Spleen (tissue), 11 donors: ENCODE results near the gene B3GNT5. TPM values are rescaled to one million over a fixed set of nuclear protein-coding genes. Genes with fewer than 3 reads are reported as not detected.

Experiments used
- DNase-seq: peaks from one replicate; pipeline ENCODE4 v3.0.0-alpha.2; 2020
- H3K27ac ChIP-seq, 8 donors: fragments of 200-600 bp; sonication (generic) in 7 of 8; 1 replicate in 4 of 8; 2 replicates in 4 of 8; pipeline versions ENCODE4 v1.5.0 to v1.8.0; 2016 to 2021; ENCODE audit warnings: inconsistent platforms in 4 of 8, mild to moderate bottlenecking in 4 of 8, moderate library complexity in 1 of 8
- H3K27me3 ChIP-seq, 7 donors: fragments of 200-600 bp; sonication (generic) in 6 of 7; replicated peaks in 1 of 7; 1 replicate in 4 of 7; 2 replicates in 3 of 7; pipeline versions ENCODE4 v1.5.0 to v1.8.0; 2016 to 2021; ENCODE audit warnings: inconsistent platforms in 3 of 7, mild to moderate bottlenecking in 1 of 7
- H3K36me3 ChIP-seq, 6 donors: fragments of 200-600 bp; sonication (generic) in 5 of 6; 1 replicate in 4 of 6; 2 replicates in 2 of 6; pipeline versions ENCODE4 v1.5.0 to v1.8.0; 2016 to 2021; ENCODE audit warnings: inconsistent platforms in 2 of 6
- H3K4me1 ChIP-seq, 6 donors: fragments of 200-600 bp; sonication (generic) in 5 of 6; 1 replicate in 3 of 6; 2 replicates in 3 of 6; pipeline versions ENCODE4 v1.5.0 to v1.8.0; 2016 to 2021; ENCODE audit warnings: inconsistent platforms in 3 of 6
- H3K4me3 ChIP-seq, 8 donors: fragments of 200-600 bp; sonication (generic) in 7 of 8; 1 replicate in 4 of 8; 2 replicates in 4 of 8; pipeline versions ENCODE4 v1.5.0 to v1.8.0; 2016 to 2021; ENCODE audit warnings: inconsistent platforms in 4 of 8, mild to moderate bottlenecking in 4 of 8, moderate library complexity in 2 of 8
- H3K9me3 ChIP-seq, 8 donors: fragments of 200-600 bp; sonication (generic) in 7 of 8; 1 replicate in 4 of 8; 2 replicates in 4 of 8; pipeline versions ENCODE4 v1.5.0 to v1.8.0; 2016 to 2021; ENCODE audit warnings: inconsistent platforms in 4 of 8
- POLR2A ChIP-seq, 3 donors: fragments of 450-650 bp; IDR thresholded peaks; one replicate each; pipeline ENCODE4 v1.5.1; 2017; ENCODE audit warnings: antibody characterized with exemption in 3 of 3, mild to moderate bottlenecking in 1 of 3
- POLR2AphosphoS5 ChIP-seq, 3 donors: sonication (generic); formaldehyde crosslinking; IDR thresholded peaks; one replicate each; pipeline ENCODE4 v1.5.1; 2017; ENCODE audit warnings: antibody characterized with exemption in 3 of 3
- WGBS, 5 donors: extraction: QIAGEN DNeasy Blood & Tissue Kit in 3 of 5; methylation state at CpG; one replicate each; pipeline versions ENCODE4 v1.1.5 to v1.1.7; 2013 to 2018; 5-methylcytosine and 5-hydroxymethylcytosine counted together
- intact Hi-C: fragments of 100-400 bp; cut with DNase I; formaldehyde crosslinking; loops from one replicate; pipeline ENCODE4 v1.15.0; 2023; ENCODE audit warnings: low total_unique reads
- polyA plus RNA-seq, 3 donors: library from polyadenylated mRNA; stranded (reverse); fragments of 200-250 nt; gene quantifications; one replicate each; pipeline ENCODE4 v1.2.1, GENCODE V29; 2013
- total RNA-seq, 7 donors: library from RNA; depleted of rRNA in 3 of 7; stranded (reverse); fragments of >200 nt in 3 of 7; fragmentation: NEBNext Ultra II Directional in 4 of 7; extraction: Animal tissue kit (Norgen Biotek cat#: 25700) in 4 of 7; gene quantifications; one replicate each; pipeline versions ENCODE4 v1.1.0 to v1.2.1, GENCODE V29; 2016 to 2021
- TF ChIP-seq, protein P1 (sequence below), 11 experiments: fragments of 200-600 bp in 7 of 11; fragments of 450-650 bp in 4 of 11; sonication (generic) in 4 of 11; IDR thresholded peaks in 8 of 11; conservative IDR thresholded peaks in 3 of 11; 1 replicate in 7 of 11; 2 replicates in 4 of 11; pipeline versions ENCODE4 v1.4.0 to v1.8.0; 2016 to 2021; ENCODE audit warnings: antibody characterized with exemption in 11 of 11, inconsistent platforms in 4 of 11, mild to moderate bottlenecking in 1 of 11
- donor health status: healthy with polysubstance abuse.
- donor health status: DM: no; HTN: no; CAD: no; lungs with moderate emphysema.
- donor health status: DM: no; HTN: no; CAD: no.
- donor health status: Bipolar disorder and iron deficiency.
- donor health status: healthy.
- donor health status: DM: no; HTN: no; CAD: no.
- donor health status: DM: yes; HTN: yes; CAD: no.

Gene B3GNT5
- total and polyA plus RNA-seq, 10 donors: 0.61 to 11.9 (median 3.7) TPM

DNA sequence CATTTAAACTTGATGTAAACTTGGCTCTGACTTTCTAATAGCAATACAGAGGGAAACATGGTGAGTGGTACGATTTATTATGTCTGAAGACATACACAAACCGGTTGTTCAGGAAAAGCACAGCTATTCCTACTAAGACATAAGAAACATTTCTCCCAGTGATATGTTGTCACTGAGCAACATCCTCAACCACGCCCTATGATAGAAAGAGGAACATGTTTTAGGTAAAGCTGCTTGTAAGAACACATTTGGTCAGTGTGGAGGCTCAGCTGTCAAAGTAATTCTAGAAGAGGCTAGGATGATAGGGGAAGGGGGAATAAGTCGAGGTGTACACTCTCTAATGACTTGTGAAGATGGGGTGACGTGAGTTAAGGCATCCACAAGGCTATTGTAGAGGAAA lies 42.7 kb upstream of the B3GNT5 start:
- peaks cover 3 to 35% (median 18%) of the 10 kb centered on the region in 6 donors for H3K4me1 ChIP-seq
- no peaks in the 10 kb centered on the region for H3K9me3 ChIP-seq
- WGBS, 5 donors: 36 to 62% (median 47%) methylated on average over 5 of the region's 5 CpGs
- DNase-seq: no peak
- H3K27me3 ChIP-seq: peaks cover 0 to 11% (median 0%) of the 10 kb centered on the region in 7 donors
- peak overlapping the region in 1 of 8 donors; percentile 59 for H3K4me3 ChIP-seq
- TF ChIP-seq POLR2A (IDR thresholded peaks at IDR 0.05) (no peak), POLR2AphosphoS5 (IDR thresholded peaks at IDR 0.05) (no peak)
- TF ChIP-seq, protein P1, sequence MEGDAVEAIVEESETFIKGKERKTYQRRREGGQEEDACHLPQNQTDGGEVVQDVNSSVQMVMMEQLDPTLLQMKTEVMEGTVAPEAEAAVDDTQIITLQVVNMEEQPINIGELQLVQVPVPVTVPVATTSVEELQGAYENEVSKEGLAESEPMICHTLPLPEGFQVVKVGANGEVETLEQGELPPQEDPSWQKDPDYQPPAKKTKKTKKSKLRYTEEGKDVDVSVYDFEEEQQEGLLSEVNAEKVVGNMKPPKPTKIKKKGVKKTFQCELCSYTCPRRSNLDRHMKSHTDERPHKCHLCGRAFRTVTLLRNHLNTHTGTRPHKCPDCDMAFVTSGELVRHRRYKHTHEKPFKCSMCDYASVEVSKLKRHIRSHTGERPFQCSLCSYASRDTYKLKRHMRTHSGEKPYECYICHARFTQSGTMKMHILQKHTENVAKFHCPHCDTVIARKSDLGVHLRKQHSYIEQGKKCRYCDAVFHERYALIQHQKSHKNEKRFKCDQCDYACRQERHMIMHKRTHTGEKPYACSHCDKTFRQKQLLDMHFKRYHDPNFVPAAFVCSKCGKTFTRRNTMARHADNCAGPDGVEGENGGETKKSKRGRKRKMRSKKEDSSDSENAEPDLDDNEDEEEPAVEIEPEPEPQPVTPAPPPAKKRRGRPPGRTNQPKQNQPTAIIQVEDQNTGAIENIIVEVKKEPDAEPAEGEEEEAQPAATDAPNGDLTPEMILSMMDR (IDR thresholded peaks at IDR 0.05 in 8 of 11, conservative IDR thresholded peaks at IDR 0.05 in 3 of 11): no peak
- peak overlapping the region; percentile 19 to 95 (median 86) for H3K27ac ChIP-seq
- intact Hi-C loops: no loop called here
- H3K36me3 ChIP-seq: peaks cover 0 to 5% (median 0%) of the 10 kb centered on the region in 6 donors

DNA sequence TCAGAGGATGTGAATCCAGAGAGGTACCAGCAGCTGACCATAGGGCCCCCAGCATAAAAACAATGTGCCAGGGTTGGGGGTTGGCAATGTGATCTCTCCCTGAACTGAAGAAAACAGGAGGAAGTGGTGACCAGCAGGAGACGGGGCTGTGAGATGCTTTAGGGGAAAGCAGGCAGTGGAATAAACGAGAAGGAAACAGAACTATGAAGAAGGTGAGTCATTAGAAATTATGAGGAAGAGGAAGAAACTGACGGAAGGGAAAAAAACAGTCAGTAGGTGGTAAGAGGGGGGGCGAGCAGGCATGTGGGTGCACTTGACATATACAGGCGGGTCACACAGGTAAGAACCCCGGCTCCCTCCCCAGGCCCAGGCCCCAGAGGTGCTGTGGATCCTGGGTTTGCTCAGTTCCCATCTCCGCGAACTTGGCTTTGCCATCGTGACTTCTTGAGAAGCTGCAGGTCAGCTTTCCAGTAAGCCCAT lies 42.2 kb upstream of the B3GNT5 start:
- peak; percentile 85 for DNase-seq
- intact Hi-C loops: no loop called here
- Histone ChIP-seq H3K4me1 (peaks cover 3 to 35% (median 18%) of the 10 kb centered on the region in 6 donors), H3K27me3 (peaks cover 0 to 11% (median 0%) of the 10 kb centered on the region in 7 donors), H3K36me3 (peaks cover 0 to 5% (median 0%) of the 10 kb centered on the region in 6 donors), H3K27ac (peak overlapping the region; percentile 19 to 95 (median 86)), H3K4me3 (peak overlapping the region in 2 of 8 donors; percentile 16 to 59), H3K9me3 (no peaks in the 10 kb centered on the region)
- WGBS, 5 donors: 33 to 55% (median 38%) methylated on average over 9 of the region's 9 CpGs
- TF ChIP-seq POLR2AphosphoS5 (IDR thresholded peaks at IDR 0.05) (no peak), POLR2A (IDR thresholded peaks at IDR 0.05) (no peak)
- TF ChIP-seq, protein P1 (IDR thresholded peaks at IDR 0.05 in 8 of 11, conservative IDR thresholded peaks at IDR 0.05 in 3 of 11): no peak

DNA sequence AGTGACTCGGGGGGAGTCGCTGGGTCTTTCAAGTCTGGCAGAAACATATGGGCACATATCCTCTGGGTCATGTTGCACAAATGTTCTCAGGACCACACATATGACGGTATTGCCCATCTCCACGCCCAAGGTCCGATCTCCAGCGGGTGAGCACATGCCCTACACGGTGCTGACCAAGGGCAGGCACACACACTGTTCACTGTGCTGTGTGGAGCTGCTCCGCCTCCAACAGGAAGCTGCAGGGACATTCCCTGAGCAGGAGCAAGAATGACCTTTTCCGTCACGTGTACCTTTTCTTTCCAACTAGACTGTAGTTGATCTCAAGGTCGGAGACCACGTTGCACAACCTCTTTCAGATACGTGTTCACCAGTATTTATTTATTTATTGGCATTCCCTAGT lies 41.7 kb upstream of the B3GNT5 start:
- Histone ChIP-seq H3K36me3 (peaks cover 0 to 5% (median 0%) of the 10 kb centered on the region in 6 donors), H3K4me1 (peaks cover 3 to 35% (median 18%) of the 10 kb centered on the region in 6 donors), H3K4me3 (peak overlapping the region in 2 of 8 donors; percentile 16 to 59), H3K9me3 (no peaks in the 10 kb centered on the region), H3K27ac (peak overlapping the region in 7 of 8 donors; percentile 69 to 95 (median 89)), H3K27me3 (peaks cover 0 to 11% (median 0%) of the 10 kb centered on the region in 7 donors)
- TF ChIP-seq POLR2A (IDR thresholded peaks at IDR 0.05) (no peak), POLR2AphosphoS5 (IDR thresholded peaks at IDR 0.05) (peak; percentile 61 to 71 (median 66))
- TF ChIP-seq, protein P1 (IDR thresholded peaks at IDR 0.05 in 8 of 11, conservative IDR thresholded peaks at IDR 0.05 in 3 of 11): no peak
- 48 to 78% (median 61%) methylated on average over 13 of the region's 13 CpGs for whole genome bisulfite sequencing, 5 donors
- DNase-seq: peak; percentile 88
- intact Hi-C loops: no loop called here

DNA sequence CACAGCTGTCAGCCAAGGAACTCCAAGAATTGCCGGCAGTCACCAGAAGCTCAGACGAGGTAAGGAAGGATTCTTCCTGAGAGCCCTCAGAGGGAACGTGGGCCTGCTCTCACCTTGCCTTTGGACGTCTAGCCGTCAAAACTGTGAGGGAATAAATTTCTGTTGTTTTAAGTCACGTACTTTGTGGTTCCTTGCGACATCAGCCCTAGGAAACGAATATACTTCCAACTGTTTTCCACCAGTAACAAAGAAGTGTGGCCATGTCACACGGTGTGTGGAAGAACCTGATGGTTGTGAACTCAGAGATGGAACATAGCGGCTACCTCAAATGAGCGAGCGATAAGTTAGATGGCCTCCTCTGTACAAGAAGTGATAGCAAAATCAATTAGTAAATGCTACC lies 41.0 kb upstream of the B3GNT5 start:
- H3K27me3 ChIP-seq: peaks cover 0 to 17% (median 0%) of the 10 kb centered on the region in 7 donors
- H3K4me1 ChIP-seq: peaks cover 3 to 35% (median 18%) of the 10 kb centered on the region in 6 donors
- 51 to 66% (median 62%) methylated on average over 12 of the region's 12 CpGs for WGBS, 5 donors
- H3K4me3 ChIP-seq: peak overlapping the region in 1 of 8 donors; percentile 59
- intact Hi-C loops: no loop called here
- no peak for DNase-seq
- no peaks in the 10 kb centered on the region for H3K9me3 ChIP-seq
- H3K36me3 ChIP-seq: peaks cover 0 to 5% (median 0%) of the 10 kb centered on the region in 6 donors
- H3K27ac ChIP-seq: peak overlapping the region in 7 of 8 donors; percentile 56 to 95 (median 89)
- TF ChIP-seq, protein P1 (IDR thresholded peaks at IDR 0.05 in 8 of 11, conservative IDR thresholded peaks at IDR 0.05 in 3 of 11): no peak
- no peak for TF ChIP-seq POLR2A (IDR thresholded peaks at IDR 0.05)
- no peak for TF ChIP-seq POLR2AphosphoS5 (IDR thresholded peaks at IDR 0.05)
